22Rv1 (cell line): Measurements from ENCODE around the gene RSRC1.

Experiments
- ZFX ChIP-seq: fragments of 450-650 bp; IDR thresholded peaks from 2 replicates; pipeline ENCODE4 v1.6.1; 2017; ENCODE audit warnings: antibody characterized with exemption, borderline replicate concordance
- TF ChIP-seq, protein P1 (sequence below): fragments of 450-650 bp; IDR thresholded peaks from 2 replicates; pipeline ENCODE4 v1.5.1; 2017; ENCODE audit warnings: mild to moderate bottlenecking

DNA sequence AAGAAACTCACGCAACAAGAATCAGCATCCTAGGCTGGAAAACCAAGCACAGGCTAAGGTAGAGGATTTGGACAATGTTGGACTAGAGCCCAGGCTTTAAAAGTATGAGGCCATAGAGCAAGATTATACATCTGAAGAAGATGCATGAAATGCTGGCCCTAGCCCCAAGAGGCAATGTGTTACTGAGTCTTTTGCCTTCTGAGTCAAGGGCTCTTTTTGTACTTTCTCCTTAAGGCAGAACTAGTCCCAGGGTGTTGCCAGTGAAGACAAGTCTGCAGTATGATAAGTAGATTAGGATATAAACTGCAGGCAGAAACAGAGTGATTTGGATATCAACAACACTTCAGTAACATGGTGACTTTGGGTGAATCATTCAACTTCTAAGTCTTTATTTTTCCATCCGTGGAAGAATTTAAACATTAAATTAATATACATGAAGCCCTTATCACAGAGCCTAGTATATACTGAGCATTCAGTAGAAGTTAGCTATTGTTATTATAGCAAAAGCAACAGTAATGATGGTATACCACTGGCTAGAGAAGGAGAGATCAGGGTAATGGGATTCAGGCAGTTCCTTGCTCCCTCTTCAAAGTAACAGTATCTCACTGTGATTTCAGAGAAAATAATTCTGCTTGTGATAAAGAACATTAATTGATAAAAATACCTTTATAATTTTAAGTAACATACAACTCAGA, 361.2 kb downstream of the RSRC1 start:
- TF ChIP-seq, protein P1, sequence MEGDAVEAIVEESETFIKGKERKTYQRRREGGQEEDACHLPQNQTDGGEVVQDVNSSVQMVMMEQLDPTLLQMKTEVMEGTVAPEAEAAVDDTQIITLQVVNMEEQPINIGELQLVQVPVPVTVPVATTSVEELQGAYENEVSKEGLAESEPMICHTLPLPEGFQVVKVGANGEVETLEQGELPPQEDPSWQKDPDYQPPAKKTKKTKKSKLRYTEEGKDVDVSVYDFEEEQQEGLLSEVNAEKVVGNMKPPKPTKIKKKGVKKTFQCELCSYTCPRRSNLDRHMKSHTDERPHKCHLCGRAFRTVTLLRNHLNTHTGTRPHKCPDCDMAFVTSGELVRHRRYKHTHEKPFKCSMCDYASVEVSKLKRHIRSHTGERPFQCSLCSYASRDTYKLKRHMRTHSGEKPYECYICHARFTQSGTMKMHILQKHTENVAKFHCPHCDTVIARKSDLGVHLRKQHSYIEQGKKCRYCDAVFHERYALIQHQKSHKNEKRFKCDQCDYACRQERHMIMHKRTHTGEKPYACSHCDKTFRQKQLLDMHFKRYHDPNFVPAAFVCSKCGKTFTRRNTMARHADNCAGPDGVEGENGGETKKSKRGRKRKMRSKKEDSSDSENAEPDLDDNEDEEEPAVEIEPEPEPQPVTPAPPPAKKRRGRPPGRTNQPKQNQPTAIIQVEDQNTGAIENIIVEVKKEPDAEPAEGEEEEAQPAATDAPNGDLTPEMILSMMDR: no peak
- TF ChIP-seq ZFX: no peak
